ENCODE results near the gene MTSS2. TPM values are rescaled to one million over a fixed set of nuclear protein-coding genes. Genes with fewer than 3 reads are reported as not detected.

MTSS2 gene
- total RNA-seq, 1 experiment from 2014 or later, result 27.1 TPM

DNA sequence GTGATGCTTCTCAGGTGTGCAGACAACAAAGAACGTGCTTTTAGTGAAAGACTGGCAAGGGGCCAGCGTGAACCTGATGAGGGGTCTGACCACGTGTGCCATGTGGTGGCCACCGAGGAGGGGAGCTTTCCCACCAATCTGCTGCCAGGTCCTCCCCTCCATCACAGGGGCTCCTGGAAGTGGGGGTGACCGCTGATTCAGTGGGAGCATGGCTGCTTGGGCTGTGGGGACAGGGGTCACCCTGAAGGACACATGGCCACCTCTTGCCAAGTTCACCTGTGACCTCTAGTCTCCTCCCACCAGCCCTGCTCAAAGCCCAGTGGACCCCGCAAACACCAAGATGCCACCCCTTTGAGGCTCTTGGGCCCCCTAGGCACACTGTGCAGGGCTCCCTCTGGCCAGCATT lies 37.9 kb upstream of the MTSS2 start:
- intact Hi-C loops (cut with micrococcal nuclease; ENCODE audit: unreplicated experiment), result no loop called here
- DNase-seq, result no peak
- TF ChIP-seq, protein P1, sequence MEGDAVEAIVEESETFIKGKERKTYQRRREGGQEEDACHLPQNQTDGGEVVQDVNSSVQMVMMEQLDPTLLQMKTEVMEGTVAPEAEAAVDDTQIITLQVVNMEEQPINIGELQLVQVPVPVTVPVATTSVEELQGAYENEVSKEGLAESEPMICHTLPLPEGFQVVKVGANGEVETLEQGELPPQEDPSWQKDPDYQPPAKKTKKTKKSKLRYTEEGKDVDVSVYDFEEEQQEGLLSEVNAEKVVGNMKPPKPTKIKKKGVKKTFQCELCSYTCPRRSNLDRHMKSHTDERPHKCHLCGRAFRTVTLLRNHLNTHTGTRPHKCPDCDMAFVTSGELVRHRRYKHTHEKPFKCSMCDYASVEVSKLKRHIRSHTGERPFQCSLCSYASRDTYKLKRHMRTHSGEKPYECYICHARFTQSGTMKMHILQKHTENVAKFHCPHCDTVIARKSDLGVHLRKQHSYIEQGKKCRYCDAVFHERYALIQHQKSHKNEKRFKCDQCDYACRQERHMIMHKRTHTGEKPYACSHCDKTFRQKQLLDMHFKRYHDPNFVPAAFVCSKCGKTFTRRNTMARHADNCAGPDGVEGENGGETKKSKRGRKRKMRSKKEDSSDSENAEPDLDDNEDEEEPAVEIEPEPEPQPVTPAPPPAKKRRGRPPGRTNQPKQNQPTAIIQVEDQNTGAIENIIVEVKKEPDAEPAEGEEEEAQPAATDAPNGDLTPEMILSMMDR (IDR thresholded peaks at IDR 0.05; ENCODE audit: unreplicated experiment), result no peak
- Mint-ChIP-seq H3K4me1 (ENCODE audit: low read depth, unreplicated experiment) (no peaks in the 10 kb centered on the region), H3K27me3 (ENCODE audit: unreplicated experiment) (no peaks in the 10 kb centered on the region), H3K9me3 (ENCODE audit: low read depth, unreplicated experiment) (no peaks in the 10 kb centered on the region), H3K36me3 (ENCODE audit: insufficient read depth, unreplicated experiment) (no peaks in the 10 kb centered on the region), H3K4me3 (ENCODE audit: low read depth, unreplicated experiment) (no peak overlapping the region), H3K27ac (ENCODE audit: unreplicated experiment) (no peak overlapping the region)
- no TSS peak for BruUV-seq (replicated peaks)
- CTCF ChIA-PET, result no interaction called here

DNA sequence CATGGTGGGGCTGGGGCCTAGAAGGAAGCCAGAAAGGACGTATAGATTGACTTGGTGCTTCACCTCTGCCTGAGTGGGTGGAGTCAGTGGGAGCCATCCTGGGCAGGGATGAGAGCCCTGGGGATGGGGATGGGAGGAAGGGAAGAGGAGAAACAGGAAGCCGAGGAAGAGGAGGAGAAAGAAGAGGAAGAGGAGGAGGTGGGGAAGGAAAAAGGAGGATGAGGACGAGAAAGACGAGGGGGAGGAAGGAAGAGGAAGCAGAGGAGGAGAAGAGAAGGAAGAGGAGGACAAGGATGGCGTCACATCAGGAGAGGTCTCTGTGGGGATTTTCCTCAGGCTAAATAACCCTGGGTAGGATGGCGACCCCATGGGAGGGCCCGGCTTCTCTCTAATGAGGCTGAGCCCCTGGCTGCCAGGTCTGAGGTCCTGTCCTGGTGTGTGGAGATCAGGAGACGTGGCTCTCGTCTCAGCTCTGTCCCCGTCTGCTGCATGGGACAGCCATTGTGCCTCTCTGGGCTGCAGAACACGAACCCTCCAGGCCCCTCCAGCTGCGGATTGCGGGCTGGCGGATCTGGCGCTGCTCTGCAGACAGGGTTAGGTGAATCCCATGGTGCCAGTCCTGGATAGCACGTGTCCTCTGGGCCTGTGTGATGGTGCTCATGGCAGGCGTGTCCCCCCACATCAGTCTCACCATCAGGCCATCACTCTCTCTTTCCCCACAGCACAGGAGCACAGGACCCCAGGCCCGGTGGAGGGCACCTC lies 35.5 kb upstream of the MTSS2 start:
- Mint-ChIP-seq H3K27ac (ENCODE audit: unreplicated experiment) (no peak overlapping the region), H3K36me3 (ENCODE audit: insufficient read depth, unreplicated experiment) (peaks cover 3% of the 10 kb centered on the region), H3K27me3 (ENCODE audit: unreplicated experiment) (no peaks in the 10 kb centered on the region), H3K9me3 (ENCODE audit: low read depth, unreplicated experiment) (no peaks in the 10 kb centered on the region), H3K4me1 (ENCODE audit: low read depth, unreplicated experiment) (no peaks in the 10 kb centered on the region), H3K4me3 (ENCODE audit: low read depth, unreplicated experiment) (no peak overlapping the region)
- DNase-seq, result no peak
- TF ChIP-seq, protein P1 (IDR thresholded peaks at IDR 0.05; ENCODE audit: unreplicated experiment), result no peak
- BruUV-seq (replicated peaks), result no TSS peak
- CTCF ChIA-PET, result no interaction called here
- intact Hi-C loops (cut with micrococcal nuclease; ENCODE audit: unreplicated experiment), result no loop called here

DNA sequence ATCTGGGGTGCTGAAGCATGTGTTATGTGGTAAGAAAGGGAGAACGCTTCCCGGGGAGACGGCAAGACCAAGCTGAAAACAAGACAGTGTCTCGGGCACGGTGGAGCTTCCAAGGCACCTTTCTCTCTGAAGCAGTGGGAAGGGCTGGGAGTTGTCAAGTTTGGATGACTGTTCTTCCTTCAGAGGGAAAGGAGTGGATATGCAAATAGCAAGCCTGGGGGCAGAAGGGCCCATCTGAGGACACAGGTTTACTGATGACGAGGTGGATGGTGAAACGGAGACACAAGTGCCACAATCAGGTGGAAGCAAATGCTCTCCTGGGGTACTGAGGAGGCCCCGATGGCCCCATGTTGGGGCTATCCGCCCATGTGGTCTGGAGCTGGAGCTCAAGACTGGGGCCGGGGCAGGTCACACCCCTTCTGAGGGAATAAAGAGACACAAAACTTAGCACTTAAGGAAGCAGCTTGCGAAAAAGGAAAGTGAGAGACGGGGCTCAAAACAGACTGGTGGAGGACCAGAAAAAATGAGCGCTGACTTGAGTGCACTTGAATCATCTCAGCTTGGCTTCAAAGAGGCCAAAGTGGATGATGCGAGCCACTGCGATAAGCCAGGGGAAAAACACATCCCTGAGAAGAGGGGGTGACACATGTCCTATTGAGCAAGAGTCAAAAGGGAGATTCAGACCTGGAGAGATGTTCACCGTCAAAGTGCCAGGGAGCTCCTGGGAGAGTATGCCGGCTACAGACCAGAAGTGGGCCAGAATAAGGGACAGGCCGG lies 34.8 kb upstream of the MTSS2 start:
- no peaks in the 10 kb centered on the region for H3K27me3 Mint-ChIP-seq (ENCODE audit: unreplicated experiment)
- intact Hi-C loops (cut with micrococcal nuclease; ENCODE audit: unreplicated experiment), result no loop called here
- TF ChIP-seq, protein P1 (IDR thresholded peaks at IDR 0.05; ENCODE audit: unreplicated experiment), result no peak
- no peak overlapping the region for H3K4me3 Mint-ChIP-seq (ENCODE audit: low read depth, unreplicated experiment)
- CTCF ChIA-PET, result no interaction called here
- no peak overlapping the region for H3K27ac Mint-ChIP-seq (ENCODE audit: unreplicated experiment)
- no peak for DNase-seq
- H3K36me3 Mint-ChIP-seq (ENCODE audit: insufficient read depth, unreplicated experiment), result peaks cover 7% of the 10 kb centered on the region
- BruUV-seq (replicated peaks), result no TSS peak
- no peaks in the 10 kb centered on the region for H3K9me3 Mint-ChIP-seq (ENCODE audit: low read depth, unreplicated experiment)
- no peaks in the 10 kb centered on the region for H3K4me1 Mint-ChIP-seq (ENCODE audit: low read depth, unreplicated experiment)

DNA sequence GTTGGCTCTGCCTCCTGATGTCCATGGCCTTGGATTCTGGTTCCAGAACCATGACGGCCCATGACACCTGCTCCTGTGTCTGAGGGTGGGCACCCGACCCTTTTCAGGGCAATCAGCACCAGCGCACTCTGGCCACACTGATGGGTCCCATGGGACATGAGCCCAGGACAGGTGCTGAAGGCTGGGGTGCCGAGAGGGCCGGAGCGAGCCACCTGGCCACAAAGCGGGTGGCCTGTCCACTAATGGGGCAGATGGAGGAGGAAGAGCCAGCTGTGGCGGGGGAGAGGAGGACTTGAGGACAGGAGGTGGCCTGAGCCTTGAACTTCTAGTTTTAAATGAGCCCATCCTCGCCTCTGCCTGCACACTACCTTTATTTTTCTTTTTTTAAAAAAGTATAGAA lies 31.2 kb upstream of the MTSS2 start:
- Mint-ChIP-seq H3K4me3 (ENCODE audit: low read depth, unreplicated experiment) (no peak overlapping the region), H3K27ac (ENCODE audit: unreplicated experiment) (no peak overlapping the region), H3K27me3 (ENCODE audit: unreplicated experiment) (no peaks in the 10 kb centered on the region), H3K9me3 (ENCODE audit: low read depth, unreplicated experiment) (no peaks in the 10 kb centered on the region), H3K4me1 (ENCODE audit: low read depth, unreplicated experiment) (no peaks in the 10 kb centered on the region), H3K36me3 (ENCODE audit: insufficient read depth, unreplicated experiment) (peaks cover 12% of the 10 kb centered on the region)
- TF ChIP-seq, protein P1 (IDR thresholded peaks at IDR 0.05; ENCODE audit: unreplicated experiment), result no peak
- intact Hi-C loops (cut with micrococcal nuclease; ENCODE audit: unreplicated experiment), result no loop called here
- CTCF ChIA-PET, result no interaction called here
- no TSS peak for BruUV-seq (replicated peaks)
- no peak for DNase-seq
